Left forelimb (tissue), 1 donor: ENCODE results near the gene WT1.
"Not testable (repeated sequence)": the region's sequence is repeated elsewhere in the genome, so short reads cannot be mapped to it uniquely, and the experiment has no call there.

Experiments
- DNase-seq: peaks from one replicate; pipeline ENCODE4 v3.0.0-alpha.2; 2018; ENCODE audit warnings: low spot score

The WT1 gene

GRCh38 chr11:32435511-32435941, at the start of gene WT1:
Gene WT1 (minus strand): TSS chr11:32435539.
- DNase-seq: no peak

- no peak for DNase-seq
Observed at GRCh38 chr11:32479291-32479690, 44.0 kb upstream of the WT1 start.

GRCh38 chr11:32478277-32478731, 43.0 kb upstream of the WT1 start:
- DNase-seq: no peak

GRCh38 chr11:32473282-32473909, 38.1 kb upstream of the WT1 start:
- no peak for DNase-seq

GRCh38 chr11:32472226-32472625, 36.9 kb upstream of the WT1 start:
- no peak for DNase-seq

GRCh38 chr11:32471544-32471943, 36.2 kb upstream of the WT1 start:
- not testable (repeated sequence) for DNase-seq

- no peak for DNase-seq
Observed at GRCh38 chr11:32469791-32470190, 34.5 kb upstream of the WT1 start.

- no peak for DNase-seq
Observed at GRCh38 chr11:32466279-32466915, 31.1 kb upstream of the WT1 start.

GRCh38 chr11:32464078-32464477, 28.7 kb upstream of the WT1 start:
- no peak for DNase-seq

GRCh38 chr11:32462011-32462690, 26.8 kb upstream of the WT1 start:
- no peak for DNase-seq

- DNase-seq: no peak
Observed at GRCh38 chr11:32456864-32457263, 21.5 kb upstream of the WT1 start.

GRCh38 chr11:32454993-32455392, 19.7 kb upstream of the WT1 start:
- DNase-seq: no peak

- no peak for DNase-seq
Observed at GRCh38 chr11:32451808-32452207, 16.5 kb upstream of the WT1 start.

- no peak for DNase-seq
Observed at GRCh38 chr11:32450372-32450771, 15.0 kb upstream of the WT1 start.

GRCh38 chr11:32448232-32448631, 12.9 kb upstream of the WT1 start:
- DNase-seq: no peak

GRCh38 chr11:32447252-32447651, 11.9 kb upstream of the WT1 start:
- DNase-seq: no peak

- no peak for DNase-seq
Observed at GRCh38 chr11:32446227-32446626, 10.9 kb upstream of the WT1 start.

- DNase-seq: no peak
Observed at GRCh38 chr11:32444186-32444585, 8.8 kb upstream of the WT1 start.

GRCh38 chr11:32440916-32441315, 5.6 kb upstream of the WT1 start:
- DNase-seq: no peak

- no peak for DNase-seq
Observed at GRCh38 chr11:32440312-32440908, 5.1 kb upstream of the WT1 start.

GRCh38 chr11:32439501-32440210, 4.3 kb upstream of the WT1 start:
- no peak for DNase-seq

GRCh38 chr11:32438866-32439489, 3.6 kb upstream of the WT1 start:
- DNase-seq: no peak
